Parathyroid adenoma (tissue), 2 donors: ENCODE results near the gene ITIH3.

ENCODE experiments used
- H2AFZ ChIP-seq: fragments of 300-600 bp; sonication (generic); one replicate; pipeline ENCODE4 v1.7.0; 2017; ENCODE audit warnings: antibody characterized with exemption, mild to moderate bottlenecking
- H3K27ac ChIP-seq: fragments of 300-600 bp; sonication (generic); one replicate; pipeline ENCODE4 v1.7.0; 2017
- H3K27me3 ChIP-seq: fragments of 300-600 bp; sonication (generic); one replicate; pipeline ENCODE4 v1.7.0; 2017; ENCODE audit warnings: low read length; ENCODE audit not compliant: control insufficient read depth, insufficient read depth
- H3K36me3 ChIP-seq: fragments of 300-600 bp; sonication (generic); one replicate; pipeline ENCODE4 v1.7.0; 2017; ENCODE audit warnings: low read length; ENCODE audit not compliant: control insufficient read depth, insufficient read depth
- H3K4me1 ChIP-seq: fragments of 300-600 bp; sonication (generic); one replicate; pipeline ENCODE4 v1.7.0; 2017; ENCODE audit warnings: control low read depth
- H3K4me2 ChIP-seq: fragments of 300-600 bp; sonication (generic); one replicate; pipeline ENCODE4 v1.7.0; 2017; ENCODE audit warnings: low read length
- H3K4me3 ChIP-seq: fragments of 300-600 bp; sonication (generic); one replicate; pipeline ENCODE4 v1.7.0; 2017; ENCODE audit warnings: low read depth, low read length
- H3K79me2 ChIP-seq: fragments of 300-600 bp; sonication (generic); one replicate; pipeline ENCODE4 v1.7.0; 2017; ENCODE audit warnings: control low read depth
- H3K9ac ChIP-seq: fragments of 300-600 bp; sonication (generic); one replicate; pipeline ENCODE4 v1.7.0; 2017; ENCODE audit warnings: mild to moderate bottlenecking
- H3K9me3 ChIP-seq: fragments of 300-600 bp; sonication (generic); one replicate; pipeline ENCODE4 v1.7.0; 2017; ENCODE audit warnings: low read length; ENCODE audit not compliant: control insufficient read depth
- CTCF ChIP-seq: fragments of 300-600 bp; sonication (generic); IDR thresholded peaks from one replicate; pipeline ENCODE4 v1.7.0; 2017; ENCODE audit warnings: antibody characterized with exemption, mild to moderate bottlenecking
- donor health status: primary hyperparathyroidism.

The ITIH3 gene

GRCh38 chr3:52848617-52849016, 54.0 kb downstream of the ITIH3 start:
- Histone ChIP-seq H3K27me3 (no peaks in the 10 kb centered on the region), H3K9me3 (no peaks in the 10 kb centered on the region), H3K36me3 (no peaks in the 10 kb centered on the region), H2AFZ (no peak overlapping the region), H3K4me1 (no peaks in the 10 kb centered on the region), H3K4me3 (no peak overlapping the region), H3K79me2 (no peaks in the 10 kb centered on the region), H3K27ac (no peak overlapping the region), H3K9ac (no peak overlapping the region), H3K4me2 (no peak overlapping the region)
- no peak for TF ChIP-seq CTCF

GRCh38 chr3:52849656-52850055, 55.1 kb downstream of the ITIH3 start:
- H3K27me3 ChIP-seq = no peaks in the 10 kb centered on the region
- no peaks in the 10 kb centered on the region for H3K9me3 ChIP-seq
- H3K4me1 ChIP-seq = no peaks in the 10 kb centered on the region
- TF ChIP-seq CTCF = no peak
- no peak overlapping the region for H3K4me3 ChIP-seq
- no peak overlapping the region for H3K9ac ChIP-seq
- no peak overlapping the region for H3K27ac ChIP-seq
- H3K36me3 ChIP-seq = no peaks in the 10 kb centered on the region
- H3K79me2 ChIP-seq = no peaks in the 10 kb centered on the region
- no peak overlapping the region for H3K4me2 ChIP-seq
- no peak overlapping the region for H2AFZ ChIP-seq

GRCh38 chr3:52851348-52851747, 56.8 kb downstream of the ITIH3 start:
- H3K4me3 ChIP-seq = no peak overlapping the region
- no peak overlapping the region for H2AFZ ChIP-seq
- H3K79me2 ChIP-seq = no peaks in the 10 kb centered on the region
- no peak overlapping the region for H3K4me2 ChIP-seq
- no peaks in the 10 kb centered on the region for H3K4me1 ChIP-seq
- no peaks in the 10 kb centered on the region for H3K27me3 ChIP-seq
- H3K36me3 ChIP-seq = no peaks in the 10 kb centered on the region
- no peaks in the 10 kb centered on the region for H3K9me3 ChIP-seq
- H3K27ac ChIP-seq = no peak overlapping the region
- peak; percentile 36 for TF ChIP-seq CTCF
- no peak overlapping the region for H3K9ac ChIP-seq

GRCh38 chr3:52852419-52852818, 57.8 kb downstream of the ITIH3 start:
- Histone ChIP-seq H3K27me3 (no peaks in the 10 kb centered on the region), H3K4me2 (no peak overlapping the region), H3K79me2 (no peaks in the 10 kb centered on the region), H3K27ac (no peak overlapping the region), H2AFZ (no peak overlapping the region), H3K9ac (no peak overlapping the region), H3K4me1 (no peaks in the 10 kb centered on the region), H3K9me3 (no peaks in the 10 kb centered on the region), H3K4me3 (no peak overlapping the region), H3K36me3 (no peaks in the 10 kb centered on the region)
- no peak for TF ChIP-seq CTCF

GRCh38 chr3:52854013-52854412, 59.4 kb downstream of the ITIH3 start:
- no peak overlapping the region for H3K4me2 ChIP-seq

More at GRCh38 chr3:52854013-52854412, 59.4 kb downstream of the ITIH3 start:
- TF ChIP-seq CTCF = no peak
- H3K4me1 ChIP-seq = no peaks in the 10 kb centered on the region
- no peaks in the 10 kb centered on the region for H3K9me3 ChIP-seq
- H3K36me3 ChIP-seq = no peaks in the 10 kb centered on the region
- H3K4me3 ChIP-seq = no peak overlapping the region
- H3K79me2 ChIP-seq = no peaks in the 10 kb centered on the region
- no peak overlapping the region for H2AFZ ChIP-seq
- no peak overlapping the region for H3K9ac ChIP-seq
- H3K27ac ChIP-seq = no peak overlapping the region
- no peaks in the 10 kb centered on the region for H3K27me3 ChIP-seq
